Natural killer cell (primary cell): ENCODE data around the gene AHNAK2. TPM values are rescaled to one million over a fixed set of nuclear protein-coding genes. Genes with fewer than 3 reads are reported as not detected.

ENCODE experiments used
- ATAC-seq, 3 donors: fragments of 150-1000 bp in 2 of 3; fragments of 200-7000 bp in 1 of 3; cut with Tn5 transposase; 1 replicate in 1 of 3; 2 replicates in 2 of 3; pipeline ENCODE4 v1.10.0; 2021; ENCODE audit warnings: mild to moderate bottlenecking in 2 of 3, moderate library complexity in 2 of 3
- DNase-seq, 2 donors: peaks; one replicate each; pipeline versions ENCODE4 v3.0.0 to v3.0.0-alpha.2; 2013 to 2021; ENCODE audit warnings: mixed read lengths in 1 of 2
- H3K27ac ChIP-seq: one replicate; pipeline ENCODE4 v1.5.1; 2013; ENCODE audit warnings: mild to moderate bottlenecking, low read length
- H3K27me3 ChIP-seq: one replicate; pipeline ENCODE4 v1.6.1; 2013; ENCODE audit warnings: low read length; ENCODE audit not compliant: control insufficient read depth, insufficient read depth
- H3K36me3 ChIP-seq: one replicate; pipeline ENCODE4 v1.6.1; 2013; ENCODE audit warnings: low read length; ENCODE audit not compliant: control insufficient read depth, insufficient read depth
- H3K4me1 ChIP-seq: one replicate; pipeline ENCODE4 v1.6.1; 2013; ENCODE audit warnings: low read length; ENCODE audit not compliant: control insufficient read depth, insufficient read depth
- H3K4me3 ChIP-seq: one replicate; pipeline ENCODE4 v1.5.1; 2013; ENCODE audit warnings: low read length
- H3K9me3 ChIP-seq: one replicate; pipeline ENCODE4 v1.6.1; 2013; ENCODE audit warnings: low read length; ENCODE audit not compliant: control insufficient read depth, insufficient read depth
- H3K27ac Mint-ChIP-seq, 2 donors: one replicate each; pipeline ENCODE4 v1.8.0; 2022; ENCODE audit warnings: mild to moderate bottlenecking in 2 of 2, mixed read lengths in 2 of 2, moderate library complexity in 1 of 2
- H3K27me3 Mint-ChIP-seq, 2 donors: one replicate each; pipeline ENCODE4 v1.8.0; 2022; ENCODE audit warnings: low read depth in 2 of 2, mixed read lengths in 2 of 2
- H3K36me3 Mint-ChIP-seq: one replicate; pipeline ENCODE4 v1.8.0; 2022; ENCODE audit warnings: mixed read lengths
- H3K4me1 Mint-ChIP-seq, 2 donors: one replicate each; pipeline ENCODE4 v1.8.0; 2022; ENCODE audit warnings: mixed read lengths in 2 of 2
- H3K4me3 Mint-ChIP-seq: one replicate; pipeline ENCODE4 v1.8.0; 2022; ENCODE audit warnings: mild to moderate bottlenecking, moderate library complexity, mixed read lengths
- H3K9me3 Mint-ChIP-seq, 2 donors: one replicate each; pipeline ENCODE4 v1.8.0; 2022; ENCODE audit warnings: mixed read lengths in 2 of 2
- CTCF ChIP-seq: fragments of 200-600 bp; IDR thresholded peaks from one replicate; pipeline ENCODE4 v1.8.0; 2022; ENCODE audit warnings: antibody characterized with exemption
- WGBS: methylation state at CpG from one replicate; pipeline ENCODE4 v1.1.7; 2013; ENCODE audit warnings: missing lambda C conversion rate; ENCODE audit not compliant: insufficient coverage; 5-methylcytosine and 5-hydroxymethylcytosine counted together
- intact Hi-C: fragments of 100-400 bp; cut with micrococcal nuclease; formaldehyde crosslinking; loops from one replicate; pipeline ENCODE4 v1.14.2; 2022
- total RNA-seq, 4 donors: library from RNA; stranded (reverse); fragments of 120-200 nt in 1 of 4; gene quantifications; one replicate each; pipeline versions ENCODE4 v1.2.3 to v1.2.4, GENCODE V29; 2013 to 2022

AHNAK2 gene
- total RNA-seq, 3 donors from 2014 or later (not counting 1 experiment from before 2014, with no cell fraction given): 0.05 TPM; not detected in 2

GRCh38 chr14:104973135-104973384 is 5.1 kb downstream of the AHNAK2 start:
- H3K27ac Mint-ChIP-seq: no peak overlapping the region
- no peaks in the 10 kb centered on the region for H3K9me3 ChIP-seq

GRCh38 chr14:104972301-104973134 is 5.7 kb downstream of the AHNAK2 start:
- Histone ChIP-seq H3K9me3 (no peaks in the 10 kb centered on the region), H3K4me1 (peaks cover 12% of the 10 kb centered on the region), H3K36me3 (no peaks in the 10 kb centered on the region), H3K27me3 (peaks cover 13% of the 10 kb centered on the region), H3K27ac (no peak overlapping the region), H3K4me3 (no peak overlapping the region)
- intact Hi-C loops: loop anchor here (10.0 kb wide), 1 partner anchor 382 kb away; no protein-coding TSS in a partner anchor
- no peak overlapping the region for H3K4me3 Mint-ChIP-seq
- TF ChIP-seq CTCF: no peak
- H3K9me3 Mint-ChIP-seq: no peaks in the 10 kb centered on the region
- 86% methylated on average over 28 of the region's 28 CpGs for WGBS
- H3K27me3 Mint-ChIP-seq: peaks cover 8 to 12% of the 10 kb centered on the region in 2 donors
- peaks cover 8 to 12% of the 10 kb centered on the region in 2 donors for H3K4me1 Mint-ChIP-seq
- ATAC-seq: no peak
- DNase-seq: no peak
- H3K36me3 Mint-ChIP-seq: no peaks in the 10 kb centered on the region
- H3K27ac Mint-ChIP-seq: no peak overlapping the region

More at GRCh38 chr14:104973135-104973384, 5.1 kb downstream of the AHNAK2 start:
- TF ChIP-seq CTCF: no peak
- Histone ChIP-seq H3K36me3 (no peaks in the 10 kb centered on the region), H3K27me3 (peaks cover 16% of the 10 kb centered on the region), H3K27ac (no peak overlapping the region), H3K4me3 (no peak overlapping the region), H3K4me1 (peaks cover 12% of the 10 kb centered on the region)
- ATAC-seq (no peak), DNase-seq (no peak)
- H3K4me1 Mint-ChIP-seq: peaks cover 11 to 16% of the 10 kb centered on the region in 2 donors
- H3K36me3 Mint-ChIP-seq: no peaks in the 10 kb centered on the region
- H3K27me3 Mint-ChIP-seq: peaks cover 8 to 15% of the 10 kb centered on the region in 2 donors
- intact Hi-C loops: loop anchor here (10.0 kb wide), 1 partner anchor 382 kb away; no protein-coding TSS in a partner anchor
- WGBS: 88% methylated on average over 12 of the region's 12 CpGs
- H3K9me3 Mint-ChIP-seq: no peaks in the 10 kb centered on the region
- H3K4me3 Mint-ChIP-seq: no peak overlapping the region

GRCh38 chr14:104971447-104972240 is 6.5 kb downstream of the AHNAK2 start:
- H3K36me3 ChIP-seq: no peaks in the 10 kb centered on the region
- H3K4me1 Mint-ChIP-seq: peaks cover 6 to 9% of the 10 kb centered on the region in 2 donors
- intact Hi-C loops: loop anchor here (10.0 kb wide), 1 partner anchor 383 kb away; no protein-coding TSS in a partner anchor
- no peaks in the 10 kb centered on the region for H3K36me3 Mint-ChIP-seq
- H3K4me3 Mint-ChIP-seq: no peak overlapping the region
- H3K27ac ChIP-seq: no peak overlapping the region
- peaks cover 8 to 9% of the 10 kb centered on the region in 2 donors for H3K27me3 Mint-ChIP-seq
- H3K27ac Mint-ChIP-seq: no peak overlapping the region
- H3K4me3 ChIP-seq: no peak overlapping the region
- ATAC-seq (no peak), DNase-seq (no peak)
- no peaks in the 10 kb centered on the region for H3K9me3 Mint-ChIP-seq
- H3K9me3 ChIP-seq: no peaks in the 10 kb centered on the region
- no peak for TF ChIP-seq CTCF
- H3K4me1 ChIP-seq: peaks cover 9% of the 10 kb centered on the region
- WGBS: 90% methylated on average over 12 of the region's 12 CpGs
- H3K27me3 ChIP-seq: peaks cover 5% of the 10 kb centered on the region
